Loucy (cell line): ENCODE data around the gene PARD3B.

Source experiments
- H2AFZ ChIP-seq: fragments of 200-600 bp; sonication (generic); 2 replicates; pipeline ENCODE4 v1.6.0; 2016; ENCODE audit warnings: antibody characterized with exemption, mild to moderate bottlenecking, low read length, moderate library complexity
- H3F3A ChIP-seq: fragments of 200-600 bp; 2 replicates; pipeline ENCODE4 v1.6.0; 2016; ENCODE audit warnings: antibody characterized with exemption, low read depth, mild to moderate bottlenecking
- H3K27me3 ChIP-seq: fragments of 200-600 bp; sonication (generic); 2 replicates; pipeline ENCODE4 v1.6.1; 2014; ENCODE audit warnings: low read length, mild to moderate bottlenecking; ENCODE audit not compliant: insufficient read depth, poor library complexity, severe bottlenecking
- H3K36me3 ChIP-seq: fragments of 200-600 bp; sonication (generic); 2 replicates; pipeline ENCODE4 v1.6.1; 2016; ENCODE audit warnings: low read length; ENCODE audit not compliant: insufficient read depth
- H3K4me1 ChIP-seq: fragments of 200-600 bp; sonication (generic); 2 replicates; pipeline ENCODE4 v1.5.1; 2014; ENCODE audit warnings: low read length, mild to moderate bottlenecking; ENCODE audit not compliant: insufficient read depth, poor library complexity, severe bottlenecking
- H3K4me2 ChIP-seq: fragments of 200-600 bp; sonication (generic); 2 replicates; pipeline ENCODE4 v1.6.0; 2014; ENCODE audit warnings: antibody characterized with exemption, low read length, low read depth, mild to moderate bottlenecking; ENCODE audit not compliant: poor library complexity, severe bottlenecking
- H3K4me3 ChIP-seq: fragments of 200-600 bp; sonication (generic); 2 replicates; pipeline ENCODE4 v1.5.1; 2014; ENCODE audit warnings: low read length, mild to moderate bottlenecking, mixed read lengths; ENCODE audit not compliant: poor library complexity, severe bottlenecking
- H3K79me2 ChIP-seq: fragments of 200-600 bp; sonication (generic); 2 replicates; pipeline ENCODE4 v1.6.1; 2014; ENCODE audit warnings: low read length; ENCODE audit not compliant: insufficient read depth
- H3K9ac ChIP-seq: fragments of 200-600 bp; sonication (generic); 2 replicates; pipeline ENCODE4 v1.6.0; 2014; ENCODE audit warnings: mild to moderate bottlenecking, low read depth, low read length, moderate library complexity; ENCODE audit not compliant: poor library complexity, severe bottlenecking
- H3K9me2 ChIP-seq: fragments of 200-600 bp; sonication (generic); replicated peaks from 2 replicates; pipeline ENCODE4 v1.6.1; 2016; ENCODE audit warnings: low read depth, low read length, mixed read lengths
- H3K9me3 ChIP-seq: fragments of 200-600 bp; sonication (generic); 2 replicates; pipeline ENCODE4 v1.6.1; 2014; ENCODE audit warnings: mild to moderate bottlenecking, antibody characterized with exemption, low read length, low read depth; ENCODE audit not compliant: insufficient read depth
- H4K20me1 ChIP-seq: fragments of 200-600 bp; sonication (generic); 2 replicates; pipeline ENCODE4 v1.6.0; 2014; ENCODE audit warnings: antibody characterized with exemption, low read length, mild to moderate bottlenecking; ENCODE audit not compliant: insufficient read depth, poor library complexity, severe bottlenecking
- EZH2phosphoT487 ChIP-seq: fragments of 200-600 bp; IDR thresholded peaks from 2 replicates; pipeline ENCODE4 v1.6.1; 2018; ENCODE audit warnings: antibody characterized with exemption, mild to moderate bottlenecking, moderate library complexity, borderline replicate concordance
- TF ChIP-seq, protein P1 (sequence below): fragments of 200-600 bp; sonication (generic); conservative IDR thresholded peaks from 2 replicates; pipeline ENCODE4 v1.5.1; 2014; ENCODE audit warnings: mild to moderate bottlenecking, antibody characterized with exemption, low read length

PARD3B gene

DNA sequence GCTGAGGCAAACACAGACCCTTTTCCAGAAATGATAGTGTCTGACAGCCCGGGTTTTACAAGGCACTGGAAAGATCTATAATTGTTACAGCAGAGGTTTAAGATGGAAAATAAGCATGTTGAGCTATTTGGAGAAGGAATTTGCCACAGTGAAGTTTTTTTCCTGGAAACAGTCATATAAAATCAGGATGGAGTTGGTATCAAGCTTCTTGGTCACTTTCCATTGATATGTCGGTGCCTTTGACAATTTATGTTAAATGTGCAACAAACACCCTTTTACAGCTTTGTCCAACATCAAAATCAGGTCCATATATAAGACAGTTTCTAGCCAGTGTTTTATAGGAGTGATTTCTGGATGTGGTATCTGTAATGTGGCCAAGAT is 1019.9 kb downstream of the PARD3B start:
- Histone ChIP-seq H3K4me1 (no peaks in the 10 kb centered on the region), H2AFZ (no peak overlapping the region), H3K9me2 (no peaks in the 10 kb centered on the region), H3K27me3 (no peaks in the 10 kb centered on the region), H3K9me3 (no peaks in the 10 kb centered on the region), H3K9ac (no peak overlapping the region), H3K4me3 (no peak overlapping the region), H3K4me2 (no peak overlapping the region), H3K36me3 (no peaks in the 10 kb centered on the region), H3F3A (no peaks in the 10 kb centered on the region), H4K20me1 (no peaks in the 10 kb centered on the region), H3K79me2 (no peaks in the 10 kb centered on the region)
- TF ChIP-seq, protein P1, sequence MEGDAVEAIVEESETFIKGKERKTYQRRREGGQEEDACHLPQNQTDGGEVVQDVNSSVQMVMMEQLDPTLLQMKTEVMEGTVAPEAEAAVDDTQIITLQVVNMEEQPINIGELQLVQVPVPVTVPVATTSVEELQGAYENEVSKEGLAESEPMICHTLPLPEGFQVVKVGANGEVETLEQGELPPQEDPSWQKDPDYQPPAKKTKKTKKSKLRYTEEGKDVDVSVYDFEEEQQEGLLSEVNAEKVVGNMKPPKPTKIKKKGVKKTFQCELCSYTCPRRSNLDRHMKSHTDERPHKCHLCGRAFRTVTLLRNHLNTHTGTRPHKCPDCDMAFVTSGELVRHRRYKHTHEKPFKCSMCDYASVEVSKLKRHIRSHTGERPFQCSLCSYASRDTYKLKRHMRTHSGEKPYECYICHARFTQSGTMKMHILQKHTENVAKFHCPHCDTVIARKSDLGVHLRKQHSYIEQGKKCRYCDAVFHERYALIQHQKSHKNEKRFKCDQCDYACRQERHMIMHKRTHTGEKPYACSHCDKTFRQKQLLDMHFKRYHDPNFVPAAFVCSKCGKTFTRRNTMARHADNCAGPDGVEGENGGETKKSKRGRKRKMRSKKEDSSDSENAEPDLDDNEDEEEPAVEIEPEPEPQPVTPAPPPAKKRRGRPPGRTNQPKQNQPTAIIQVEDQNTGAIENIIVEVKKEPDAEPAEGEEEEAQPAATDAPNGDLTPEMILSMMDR, result no peak
- TF ChIP-seq EZH2phosphoT487, result no peak

DNA sequence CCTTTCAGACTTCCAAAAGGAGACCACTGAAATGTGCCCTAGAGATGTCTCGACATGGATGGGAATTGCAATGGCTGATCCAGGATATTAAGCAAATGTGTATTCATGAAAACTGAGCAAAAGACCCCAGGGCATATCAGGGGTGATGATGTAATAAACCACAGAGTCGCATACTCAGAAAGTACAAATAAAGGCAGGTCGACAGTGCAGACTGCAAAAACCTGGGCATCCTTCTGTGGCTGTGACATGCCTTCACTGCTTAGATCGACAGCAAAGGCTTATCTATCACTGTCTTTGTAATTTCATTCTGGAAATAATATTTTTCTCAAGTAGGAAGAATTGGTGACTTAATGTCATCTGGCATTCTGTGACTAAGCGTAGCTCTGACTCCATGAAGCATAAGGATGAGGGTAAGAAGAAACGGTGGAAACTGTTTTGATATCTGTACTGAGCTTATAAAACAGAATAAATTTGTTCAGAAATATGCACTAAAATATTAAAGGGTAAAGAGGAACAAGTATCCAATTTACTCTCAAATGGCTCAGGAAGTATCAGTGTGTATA is 1021.4 kb downstream of the PARD3B start:
- Histone ChIP-seq H3K9me3 (no peaks in the 10 kb centered on the region), H3K36me3 (no peaks in the 10 kb centered on the region), H2AFZ (no peak overlapping the region), H3K79me2 (no peaks in the 10 kb centered on the region), H3F3A (no peaks in the 10 kb centered on the region), H3K4me2 (no peak overlapping the region), H3K4me3 (no peak overlapping the region), H3K9ac (no peak overlapping the region), H3K4me1 (no peaks in the 10 kb centered on the region), H3K27me3 (no peaks in the 10 kb centered on the region), H4K20me1 (no peaks in the 10 kb centered on the region), H3K9me2 (no peaks in the 10 kb centered on the region)
- TF ChIP-seq, protein P1, result no peak
- no peak for TF ChIP-seq EZH2phosphoT487

DNA sequence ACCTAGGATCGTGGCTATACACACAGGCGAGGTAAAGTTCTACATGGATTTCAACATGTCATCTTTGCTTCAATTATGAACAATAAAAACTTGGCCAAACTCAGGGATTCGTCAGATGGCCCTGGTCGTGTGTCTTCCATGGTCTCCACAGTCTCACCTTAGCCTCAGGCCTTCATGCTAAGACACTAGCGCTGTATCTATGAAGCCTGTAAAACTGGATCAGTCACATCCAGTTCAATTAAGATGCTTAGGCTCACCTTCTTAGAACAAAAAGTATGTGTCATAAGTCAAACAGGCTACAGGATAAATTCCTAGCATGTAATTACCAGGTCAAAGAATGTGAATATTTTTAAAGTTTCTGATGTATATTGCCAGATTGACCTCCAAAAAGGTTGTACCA is 1023.3 kb downstream of the PARD3B start:
- Histone ChIP-seq H3K4me1 (no peaks in the 10 kb centered on the region), H3K36me3 (no peaks in the 10 kb centered on the region), H4K20me1 (no peaks in the 10 kb centered on the region), H3F3A (no peaks in the 10 kb centered on the region), H3K79me2 (no peaks in the 10 kb centered on the region), H3K9ac (no peak overlapping the region), H3K4me2 (no peak overlapping the region), H3K4me3 (no peak overlapping the region), H3K9me2 (no peaks in the 10 kb centered on the region), H3K27me3 (no peaks in the 10 kb centered on the region), H2AFZ (no peak overlapping the region), H3K9me3 (no peaks in the 10 kb centered on the region)
- TF ChIP-seq, protein P1, result no peak
- no peak for TF ChIP-seq EZH2phosphoT487
